ENCODE results near the gene S100Z. TPM values are rescaled to one million over a fixed set of nuclear protein-coding genes. Genes with fewer than 3 reads are reported as not detected.

The S100Z gene
- polyA plus RNA-seq, 2 of the 4 experiments (the other 2 are of a cell fraction) = not detected

GRCh38 chr5:76946090-76946489, 96.3 kb downstream of the S100Z start:
- H3K4me2 ChIP-seq = no peak overlapping the region
- ATAC-seq = no peak
- H3K27ac ChIP-seq = no peak overlapping the region
- no peaks in the 10 kb centered on the region for H3K4me1 ChIP-seq
- no peak for FAIRE-seq
- DNase-seq (ENCODE audit: low read depth in 1 of 2, low spot score in 1 of 2) = no peak
- POLR2A ChIA-PET = no interaction called here
- no peak overlapping the region for H3K4me3 ChIP-seq
- WGBS (ENCODE audit: missing lambda C conversion rate) = 94% methylated on average over 2 of the region's 2 CpGs
- no peak for TF ChIP-seq JUNB (IDR thresholded peaks at IDR 0.05)
- TF ChIP-seq FOSL2 (IDR thresholded peaks at IDR 0.05) = no peak
- TF ChIP-seq FOSL2 (CRISPR knock-in tag; IDR thresholded peaks at IDR 0.05) = no peak
- TF ChIP-seq SREBF2 (IDR thresholded peaks at IDR 0.05) = no peak
- no peak for TF ChIP-seq ZFP36 (IDR thresholded peaks at IDR 0.05; ENCODE audit: borderline replicate concordance, partially characterized antibody)
- TF ChIP-seq HEYL (CRISPR knock-in tag; IDR thresholded peaks at IDR 0.05) = no peak
- no peak for TF ChIP-seq GATA3 (IDR thresholded peaks at IDR 0.05; ENCODE audit: borderline replicate concordance)
- TF ChIP-seq MAFK (IDR thresholded peaks at IDR 0.05; ENCODE audit: partially characterized antibody) = no peak
- TF ChIP-seq FOXS1 (CRISPR knock-in tag; IDR thresholded peaks at IDR 0.05) = no peak
- no peak for TF ChIP-seq ZSCAN20 (CRISPR knock-in tag; IDR thresholded peaks at IDR 0.05)
- no peak for TF ChIP-seq EHF (CRISPR knock-in tag; IDR thresholded peaks at IDR 0.05)
- no peak for TF ChIP-seq SMC3 (IDR thresholded peaks at IDR 0.05)
- TF ChIP-seq MAX (IDR thresholded peaks at IDR 0.05) = no peak
- CTCF ChIA-PET = no interaction called here
- H3K9me3 ChIP-seq = no peaks in the 10 kb centered on the region

GRCh38 chr5:76947082-76947503, 97.3 kb downstream of the S100Z start:
- ChIA-PET POLR2A (no interaction called here), CTCF (interaction anchor here (1.6 kb wide), 1 partner anchor 69 kb away, joined by 4 read pairs; no protein-coding TSS in a partner anchor)
- DNase-seq (ENCODE audit: low read depth in 1 of 2, low spot score in 1 of 2) = no peak
- TF ChIP-seq EP300 (IDR thresholded peaks at IDR 0.05) (no peak), CBX2 (IDR thresholded peaks at IDR 0.05; ENCODE audit: borderline replicate concordance, low read depth) (no peak), CEBPB (IDR thresholded peaks at IDR 0.05) (no peak), JUN (IDR thresholded peaks at IDR 0.05) (no peak), RARB (CRISPR knock-in tag; IDR thresholded peaks at IDR 0.05) (no peak)
- WGBS (ENCODE audit: missing lambda C conversion rate) = 52% methylated on average over 4 of the region's 4 CpGs
- Histone ChIP-seq H3K27ac (no peak overlapping the region), H3K4me2 (no peak overlapping the region), H3K4me1 (no peaks in the 10 kb centered on the region), H3K4me3 (no peak overlapping the region), H3K9me3 (no peaks in the 10 kb centered on the region)
- no peak for ATAC-seq
- no peak for FAIRE-seq

- FAIRE-seq (no peak), ATAC-seq (peak; percentile 76 to 77; a peak in 5 of 6 replicates), DNase-seq (ENCODE audit: low read depth in 1 of 2, low spot score in 1 of 2) (no peak)
- H3K4me1 ChIP-seq = no peaks in the 10 kb centered on the region
- peak within 1 kb of the TSS in 1 of 2 experiments; percentile 21; a peak in 2 of 6 replicates for H3K27ac ChIP-seq
- H3K4me2 ChIP-seq = peak within 1 kb of the TSS; percentile 91
- H3K9me3 ChIP-seq = no peaks in the 10 kb centered on the region
- CTCF ChIA-PET = no interaction called here
- TF ChIP-seq RFX5 (IDR thresholded peaks at IDR 0.05) (no peak), CBX8 (IDR thresholded peaks at IDR 0.05) (no peak), ZSCAN20 (CRISPR knock-in tag; IDR thresholded peaks at IDR 0.05) (no peak), BCL3 (IDR thresholded peaks at IDR 0.05) (no peak), RCOR1 (IDR thresholded peaks at IDR 0.05; ENCODE audit: low read depth, low read length) (no peak), POLR2A (IDR thresholded peaks at IDR 0.05; ENCODE audit: low read length) (no peak), MYC (IDR thresholded peaks at IDR 0.05; ENCODE audit: borderline replicate concordance, low read length) (no peak), HOXA7 (CRISPR knock-in tag; IDR thresholded peaks at IDR 0.05) (no peak), SMC3 (IDR thresholded peaks at IDR 0.05) (no peak), EHF (CRISPR knock-in tag; IDR thresholded peaks at IDR 0.05) (no peak), TFCP2L1 (CRISPR knock-in tag; IDR thresholded peaks at IDR 0.05) (no peak), GATA3 (IDR thresholded peaks at IDR 0.05; ENCODE audit: borderline replicate concordance) (no peak), HOXB13 (CRISPR knock-in tag; IDR thresholded peaks at IDR 0.05; ENCODE audit: low read depth) (no peak), ZFP36 (IDR thresholded peaks at IDR 0.05; ENCODE audit: borderline replicate concordance, partially characterized antibody) (no peak), TP53 (CRISPR knock-in tag; IDR thresholded peaks at IDR 0.05) (no peak), NPAS2 (CRISPR knock-in tag; IDR thresholded peaks at IDR 0.05; ENCODE audit: borderline replicate concordance) (no peak), EHMT2 (IDR thresholded peaks at IDR 0.05; ENCODE audit: low read depth) (no peak), HOXB5 (CRISPR knock-in tag; IDR thresholded peaks at IDR 0.05) (no peak), REST (IDR thresholded peaks at IDR 0.05) (no peak)
- H3K4me3 ChIP-seq = peak within 1 kb of the TSS; percentile 39
- 69% methylated on average over 23 of the region's 23 CpGs for WGBS (ENCODE audit: missing lambda C conversion rate)
- POLR2A ChIA-PET = no interaction called here
Observed at GRCh38 chr5:76952795-76953536, 103.2 kb downstream of the S100Z start, which contains the start of gene CRHBP. TSS of gene CRHBP (plus strand) at chr5:76953045. CDS start at chr5:76953135, 90 bp downstream.

Data from A549 (cell line).